ENCODE results near the gene SDK1. TPM values are rescaled to one million over a fixed set of nuclear protein-coding genes. Genes with fewer than 3 reads are reported as not detected.

SDK1 gene
- total and polyA plus RNA-seq, 2 experiments from 2014 or later: 2.1 to 10.0 TPM

- Histone ChIP-seq H3K27ac (ENCODE audit: low read depth) (no peak overlapping the region), H3K27me3 (ENCODE audit: insufficient read depth) (no peaks in the 10 kb centered on the region), H3K4me2 (no peak overlapping the region), H3K4me1 (ENCODE audit: insufficient read depth) (no peaks in the 10 kb centered on the region), H2AFZ (no peak overlapping the region), H3K9me2 (ENCODE audit: insufficient read depth) (no peaks in the 10 kb centered on the region), H3F3A (replicated peaks; ENCODE audit: low read depth) (no peaks in the 10 kb centered on the region), H3K36me3 (ENCODE audit: insufficient read depth) (no peaks in the 10 kb centered on the region), H3K79me2 (replicated peaks; ENCODE audit: insufficient read depth) (no peaks in the 10 kb centered on the region), H4K20me1 (replicated peaks; ENCODE audit: insufficient read depth) (no peaks in the 10 kb centered on the region), H3K4me3 (no peak overlapping the region)
- DNase-seq (ENCODE audit: low spot score) (no peak), ATAC-seq (no peak)
- TF ChIP-seq ZNF462 (CRISPR knock-in tag; IDR thresholded peaks at IDR 0.05) (no peak), ETS1 (IDR thresholded peaks at IDR 0.05) (no peak), ZNF331 (CRISPR knock-in tag; IDR thresholded peaks at IDR 0.05; ENCODE audit: low read depth) (no peak), STAT1 (IDR thresholded peaks at IDR 0.05; ENCODE audit: unreplicated experiment) (no peak), CTCF (conservative IDR thresholded peaks at IDR 0.05; ENCODE audit: low read depth in 2 of 2) (no peak), NANOG (IDR thresholded peaks at IDR 0.05; ENCODE audit: borderline replicate concordance) (no peak), EZH2phosphoT487 (IDR thresholded peaks at IDR 0.05; ENCODE audit: unreplicated experiment) (no peak), CREB1 (CRISPR knock-in tag; IDR thresholded peaks at IDR 0.05; ENCODE audit: low read depth) (no peak), POLR2AphosphoS5 (IDR thresholded peaks at IDR 0.05; ENCODE audit: low read depth) (no peak)
- H3K27me3 Mint-ChIP-seq (ENCODE audit: insufficient read depth, low read depth, poor library complexity): no peaks in the 10 kb centered on the region
- H3K9me3 Mint-ChIP-seq: peaks cover under 1% of the 10 kb centered on the region; the same call in 2 of the 3 replicates
- no peak overlapping the region for H3K27ac Mint-ChIP-seq
- no peak overlapping the region for H3K4me3 Mint-ChIP-seq
- H3K36me3 Mint-ChIP-seq (ENCODE audit: low read depth): peaks cover 3% of the 10 kb centered on the region
- no peaks in the 10 kb centered on the region; the same call in 2 of the 3 replicates for H3K4me1 Mint-ChIP-seq
Observed at GRCh38 chr7:4097001-4097609, 796.1 kb downstream of the SDK1 start.

Measured in GM23338 (cell line).